Astrocyte of the hippocampus (primary cell): Measurements from ENCODE around the gene DDX54.
"Not testable (repeated sequence)": the region's sequence is repeated elsewhere in the genome, so short reads cannot be mapped to it uniquely, and the experiment has no call there.

Experiments used
- DNase-seq: peaks from one replicate; pipeline ENCODE4 v3.0.0; 2011; ENCODE audit warnings: low read depth, low spot score

Gene DDX54

DNA sequence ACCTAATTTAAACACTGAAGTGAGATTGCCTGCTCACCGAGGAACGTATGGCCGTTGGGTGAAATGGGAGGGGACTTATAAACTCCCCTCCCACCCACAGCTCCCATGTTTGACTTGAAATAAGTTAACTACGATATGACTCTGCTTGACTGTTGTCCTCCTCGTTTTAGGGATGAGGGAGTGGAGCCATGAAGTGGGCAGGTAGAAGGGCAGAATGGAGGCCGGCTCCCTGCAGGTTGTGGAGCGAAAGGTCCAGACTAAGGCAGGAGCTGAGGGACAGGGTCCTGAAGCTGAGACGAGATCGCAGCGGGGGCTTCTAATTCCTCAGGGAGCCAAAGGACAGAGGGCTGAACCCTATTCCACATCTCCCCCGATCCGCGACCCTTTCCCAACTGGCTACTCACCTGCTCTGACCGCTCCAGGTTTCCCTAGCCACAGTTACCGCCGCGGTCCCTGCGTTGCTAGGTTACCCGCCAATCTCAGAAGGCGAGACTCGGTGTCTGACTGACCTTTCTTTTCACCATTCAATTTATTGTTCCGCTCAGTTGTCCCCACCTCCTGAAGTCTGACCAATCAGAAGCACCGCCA lies 35.4 kb upstream of the DDX54 start:
- no peak for DNase-seq

DNA sequence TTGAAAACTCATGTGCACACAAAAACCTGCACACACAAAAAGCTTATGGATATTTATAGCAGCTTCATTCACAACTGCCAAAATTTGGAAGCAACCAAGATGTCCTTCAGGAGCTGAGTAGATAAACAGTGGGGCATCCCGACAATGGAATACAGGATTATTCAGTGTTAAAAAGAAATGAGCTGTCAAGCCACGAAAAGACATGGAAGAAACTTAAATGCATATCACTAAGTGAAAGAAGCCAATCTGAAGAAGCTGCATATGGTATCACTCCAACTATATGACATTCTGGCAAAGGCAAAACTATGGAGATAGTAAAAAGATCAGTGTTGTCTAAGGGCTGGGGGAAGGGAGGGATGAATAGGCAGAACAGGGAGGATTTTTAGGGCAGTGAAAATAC lies 30.7 kb upstream of the DDX54 start:
- no peak for DNase-seq

GRCh38 chr12:113214895-113215400 lies 29.7 kb upstream of the DDX54 start:
- DNase-seq, result peak; percentile 92

DNA sequence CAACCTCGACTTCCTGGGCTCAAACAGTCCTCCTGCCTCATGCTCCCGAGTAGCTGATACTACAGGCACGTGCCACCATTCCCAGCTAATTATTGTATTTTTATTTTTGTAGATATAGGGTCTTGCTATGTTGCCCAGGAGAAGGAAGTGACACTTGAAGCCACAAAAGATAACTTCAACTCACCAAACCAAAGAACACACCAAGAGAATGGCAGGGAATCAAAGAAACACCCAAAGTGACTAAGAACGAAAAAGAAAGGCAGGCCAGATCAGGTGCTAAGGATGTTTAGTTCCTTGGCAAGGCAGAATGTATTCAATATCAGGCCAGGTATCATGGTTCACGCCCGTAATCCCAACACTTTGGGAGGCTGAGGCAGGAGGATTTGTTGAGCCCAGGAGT lies 25.9 kb upstream of the DDX54 start:
- no peak for DNase-seq

GRCh38 chr12:113208041-113208934 lies 23.0 kb upstream of the DDX54 start:
- DNase-seq, result no peak

DNA sequence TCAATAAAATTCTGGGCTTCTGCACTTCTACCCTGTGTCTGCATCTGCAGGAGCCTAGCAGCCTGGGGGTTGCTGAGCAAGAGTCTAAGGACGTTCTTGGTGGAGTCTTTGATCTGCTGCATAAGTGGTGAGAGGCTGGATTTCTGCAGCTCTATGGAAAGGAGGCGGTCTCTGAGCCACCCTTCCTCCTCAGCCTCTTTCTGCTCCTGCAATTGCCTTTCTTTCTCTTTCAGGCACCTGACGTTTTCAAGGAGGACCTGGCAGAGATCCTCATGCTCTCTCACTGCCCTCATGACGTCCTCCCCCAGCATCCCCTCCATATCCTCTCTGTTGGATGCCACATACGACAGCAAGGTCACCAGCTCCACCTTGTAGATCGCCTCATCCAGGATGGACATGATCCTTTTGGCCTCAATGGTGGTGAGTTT lies 22.3 kb upstream of the DDX54 start:
- DNase-seq, result no peak

DNA sequence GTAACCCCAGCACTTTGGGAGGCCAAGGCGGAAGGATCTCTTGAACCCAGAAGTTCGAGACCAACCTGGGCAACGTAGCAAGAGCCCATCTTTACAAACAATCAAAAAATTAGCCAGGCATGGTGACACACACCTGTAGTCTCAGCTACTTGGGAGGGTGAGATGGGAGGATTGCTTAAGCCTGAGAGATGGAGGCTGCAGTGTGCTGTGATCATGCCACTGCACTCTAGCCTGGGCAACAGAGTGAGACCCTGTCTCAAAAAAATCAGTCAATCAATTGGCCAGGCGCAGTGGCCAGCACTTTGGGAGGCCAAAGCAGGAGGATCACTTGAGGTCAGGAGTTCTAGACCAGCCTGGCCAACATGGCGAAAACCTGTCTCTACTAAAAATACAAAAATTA lies 21.5 kb upstream of the DDX54 start:
- DNase-seq, result not testable (repeated sequence)

- no peak for DNase-seq
These were observed 19.5 kb upstream of the DDX54 start for GRCh38 chr12:113204804-113205203.

DNA sequence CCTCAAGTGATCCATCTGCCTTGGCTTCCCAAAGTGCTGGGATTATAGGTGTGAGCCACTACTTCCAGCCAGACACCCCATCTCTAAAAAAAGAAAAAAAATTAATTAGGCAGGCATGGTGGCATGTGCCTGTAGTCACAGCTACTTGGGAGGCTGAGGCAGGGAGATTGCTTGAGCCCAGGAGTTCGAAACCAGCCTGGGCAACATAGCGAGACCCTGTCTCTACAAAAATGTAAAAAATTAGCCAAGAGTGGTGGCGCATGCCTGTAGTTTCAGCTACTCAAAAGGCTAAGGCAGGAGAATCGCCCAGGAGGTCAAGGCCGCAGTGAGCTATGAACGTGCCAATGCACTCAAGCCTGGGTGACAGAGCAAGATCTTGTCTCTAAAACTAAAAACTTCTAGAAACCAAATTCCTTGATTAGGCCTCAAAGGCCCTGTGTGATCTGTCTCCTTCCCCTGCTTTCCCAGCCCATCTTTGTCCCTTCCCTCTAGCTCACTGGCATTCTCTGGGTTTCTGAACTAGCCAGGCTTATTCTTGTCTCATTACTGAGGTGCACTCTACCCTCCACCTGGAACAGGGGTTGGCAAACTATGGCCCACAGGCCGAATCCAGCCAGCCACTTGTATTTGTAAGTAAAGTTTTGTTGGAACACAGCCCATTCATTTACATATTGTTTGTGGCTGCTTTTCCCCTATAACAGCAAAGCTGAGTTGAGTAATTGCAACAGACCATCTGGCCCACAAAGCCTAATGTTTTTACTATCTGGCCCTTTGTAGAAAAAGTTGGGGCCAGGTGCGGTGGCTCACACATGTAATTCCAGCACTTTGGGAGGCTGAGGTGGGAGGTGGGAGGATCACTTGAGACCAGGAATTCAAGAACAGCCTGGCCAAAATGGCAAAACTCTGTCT lies 18.8 kb upstream of the DDX54 start:
- no peak for DNase-seq

DNA sequence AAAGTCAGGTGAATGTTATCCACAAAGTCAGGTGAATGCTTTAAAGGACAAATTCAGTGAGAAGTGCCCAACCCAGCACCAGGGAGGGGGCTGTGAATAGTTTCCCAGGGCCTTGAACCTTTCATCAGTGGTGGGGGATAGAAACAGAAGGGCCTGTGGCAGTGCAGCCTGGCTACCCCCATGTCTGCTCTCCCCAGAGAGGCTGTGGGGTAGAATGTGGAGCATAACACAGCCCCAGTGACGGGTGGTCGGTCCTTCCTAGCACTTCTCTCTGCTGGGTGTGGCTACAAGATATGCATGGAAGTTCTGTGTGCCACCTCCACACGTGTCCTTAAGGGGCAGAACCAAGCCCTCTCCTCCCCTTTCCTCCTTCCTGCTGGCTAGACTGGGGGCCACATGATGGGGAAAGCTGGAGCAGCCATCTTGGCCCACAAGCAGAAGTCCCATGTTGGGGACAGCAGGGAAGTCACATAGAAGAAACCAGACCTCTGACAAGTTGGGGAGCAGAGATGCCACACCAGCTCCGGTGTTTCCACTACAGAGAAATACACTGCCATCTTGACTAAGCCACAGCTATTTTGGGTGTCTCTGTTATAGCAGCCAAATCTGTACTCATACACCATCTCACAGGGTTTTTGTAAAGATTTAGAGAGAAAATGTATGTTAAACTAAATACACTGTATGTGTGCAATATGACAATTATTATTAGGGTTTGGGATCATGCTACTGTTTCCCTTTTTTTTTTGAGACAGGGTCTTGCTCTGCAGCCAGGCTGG lies 17.2 kb upstream of the DDX54 start:
- no peak for DNase-seq

DNA sequence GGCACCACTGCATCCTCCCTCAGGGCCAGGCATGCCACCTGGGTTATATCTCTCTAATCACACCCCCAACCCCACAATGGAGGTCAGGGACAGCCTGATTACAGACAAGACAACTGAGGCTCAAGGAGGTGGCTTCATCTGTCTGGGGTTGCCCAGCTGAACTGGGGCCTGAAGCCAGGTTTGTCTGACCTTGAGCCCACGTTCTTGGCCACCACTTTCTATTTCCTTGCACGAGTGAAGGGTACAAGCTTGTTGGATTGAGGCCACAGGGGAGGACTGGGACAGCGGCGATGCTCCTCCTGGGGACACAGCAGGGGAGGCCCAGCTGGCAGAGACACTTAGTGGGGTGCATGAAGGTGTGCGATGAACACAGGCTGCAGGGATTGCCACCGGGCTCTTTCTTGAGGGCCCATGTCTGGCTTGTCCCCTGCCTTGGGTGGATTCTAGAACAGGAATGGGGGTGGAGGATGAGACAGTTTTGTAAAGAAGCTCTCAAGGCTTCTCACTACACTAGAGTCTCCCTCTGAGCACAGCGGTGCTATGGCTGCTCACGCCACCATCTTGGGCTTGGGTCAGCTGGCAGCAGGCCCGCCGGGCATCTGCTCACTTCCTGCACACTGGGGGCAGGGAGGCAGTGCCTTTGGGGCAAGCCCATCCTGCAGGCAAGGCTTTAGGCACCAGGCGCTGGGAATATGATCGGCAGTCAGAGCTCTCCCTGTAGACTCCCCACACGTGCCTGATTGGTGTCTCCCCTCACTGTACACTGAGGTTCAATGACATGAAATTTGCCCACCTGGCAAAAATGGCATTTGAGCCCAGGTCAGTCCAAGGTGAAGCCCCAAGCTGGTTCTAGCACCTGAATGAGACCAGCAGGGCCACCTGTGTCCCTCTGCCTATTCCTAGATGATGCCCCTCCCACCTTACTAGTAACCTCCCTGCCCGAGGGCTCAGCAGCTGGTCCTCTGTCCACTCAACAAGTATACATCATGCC lies 16.2 kb upstream of the DDX54 start:
- no peak for DNase-seq

GRCh38 chr12:113200021-113200797 lies 14.9 kb upstream of the DDX54 start:
- no peak for DNase-seq

DNA sequence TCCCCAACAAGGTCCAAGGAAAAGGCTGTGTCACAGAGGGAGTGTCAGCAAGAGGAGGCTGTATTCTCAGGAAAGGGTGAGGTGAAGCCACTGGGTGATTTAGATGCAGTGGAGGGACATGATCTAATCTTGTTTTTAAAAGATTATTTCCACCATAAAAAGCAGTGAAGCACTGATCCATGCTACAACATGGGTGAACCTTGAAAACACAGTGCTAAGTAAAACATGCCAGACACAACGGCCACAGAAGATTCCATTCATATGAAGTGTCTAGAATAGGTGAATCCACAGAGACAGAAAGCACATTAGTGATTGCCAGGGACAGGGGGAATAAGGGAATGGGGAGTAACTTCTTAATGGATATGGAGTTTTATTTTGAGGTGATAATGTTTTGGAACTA lies 13.0 kb upstream of the DDX54 start:
- DNase-seq, result no peak

GRCh38 chr12:113197518-113198077 lies 12.3 kb upstream of the DDX54 start:
- DNase-seq, result no peak

DNA sequence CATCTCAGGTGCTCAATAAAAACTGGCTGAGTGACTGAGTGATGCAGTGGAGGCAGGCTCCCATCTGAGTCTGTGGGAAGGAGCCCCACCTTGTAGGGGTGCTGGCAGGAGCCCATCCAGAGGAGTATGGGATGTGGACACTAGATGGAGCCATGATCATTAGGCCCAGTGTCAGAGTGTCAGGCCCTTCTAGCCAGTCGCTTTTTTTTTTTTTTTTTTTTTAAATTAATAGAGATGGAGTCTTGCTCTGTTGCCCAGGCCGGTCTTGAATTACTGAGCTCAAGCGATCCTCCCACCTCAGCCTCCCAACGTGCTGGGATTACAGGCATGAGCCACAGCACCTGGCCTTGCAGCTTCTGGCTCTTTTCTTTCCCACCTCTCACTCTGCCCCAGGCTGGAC lies 11.7 kb upstream of the DDX54 start:
- DNase-seq, result peak; percentile 85

DNA sequence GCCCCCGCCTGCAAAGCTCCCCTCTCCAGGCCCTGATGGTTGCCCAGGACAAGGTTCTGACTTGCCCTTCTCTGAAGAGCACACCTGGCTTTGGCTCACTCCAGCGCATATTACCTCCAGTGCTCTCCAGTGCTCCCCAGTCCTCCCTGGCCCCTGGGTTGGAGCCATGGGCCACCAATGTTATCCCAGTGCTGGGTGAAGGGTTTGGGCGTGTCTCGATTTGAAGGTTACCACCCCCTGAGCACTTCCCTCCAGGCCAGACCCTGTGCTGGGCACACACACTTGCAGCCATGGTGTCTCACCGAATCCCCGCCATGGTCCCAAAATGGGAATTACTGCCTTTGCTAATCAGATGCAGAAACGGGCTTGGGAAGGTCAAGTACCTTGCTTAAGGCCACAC lies 11.3 kb upstream of the DDX54 start:
- DNase-seq, result no peak

DNA sequence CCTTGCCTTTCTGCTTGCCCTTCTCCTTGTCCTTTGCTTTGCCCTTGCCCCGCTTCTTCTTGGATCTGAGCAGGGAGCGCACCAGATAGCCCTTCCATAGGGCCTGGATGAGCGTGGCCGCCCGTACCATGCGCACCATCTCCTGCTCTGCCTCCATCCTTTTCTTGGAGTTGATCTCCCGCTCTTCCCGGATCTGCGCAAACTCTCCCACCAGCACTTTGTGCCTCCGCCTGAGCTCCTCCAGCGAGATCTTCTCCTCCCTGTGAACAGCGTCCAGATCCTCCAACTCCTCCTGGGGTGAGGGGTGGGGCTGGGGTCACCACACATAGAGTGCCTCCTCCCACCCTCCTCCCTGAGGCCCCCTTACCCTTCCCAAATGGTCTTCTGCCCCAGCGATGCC lies 10.3 kb upstream of the DDX54 start:
- DNase-seq, result no peak

DNA sequence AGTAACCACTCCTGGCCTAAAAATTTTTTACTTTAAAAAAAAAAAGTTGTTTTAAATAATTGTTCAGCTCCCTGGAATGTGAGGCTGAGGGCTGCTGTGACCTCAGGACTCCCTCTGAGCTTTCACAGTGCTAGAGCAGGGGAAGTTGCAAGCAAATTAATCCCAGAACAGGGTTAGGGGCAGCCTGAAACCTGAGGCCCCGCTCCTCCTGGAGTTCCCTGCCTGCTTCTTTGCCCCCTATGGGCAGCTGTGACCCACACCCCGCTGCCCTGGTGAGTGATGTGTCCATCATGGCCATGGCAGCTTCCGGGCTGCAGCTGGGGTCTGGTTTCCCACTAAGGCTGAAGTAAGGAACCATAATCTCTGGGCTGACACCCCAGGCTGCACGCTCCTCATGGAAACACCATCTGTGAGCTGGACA lies 9.7 kb upstream of the DDX54 start:
- DNase-seq, result peak; percentile 76

DNA sequence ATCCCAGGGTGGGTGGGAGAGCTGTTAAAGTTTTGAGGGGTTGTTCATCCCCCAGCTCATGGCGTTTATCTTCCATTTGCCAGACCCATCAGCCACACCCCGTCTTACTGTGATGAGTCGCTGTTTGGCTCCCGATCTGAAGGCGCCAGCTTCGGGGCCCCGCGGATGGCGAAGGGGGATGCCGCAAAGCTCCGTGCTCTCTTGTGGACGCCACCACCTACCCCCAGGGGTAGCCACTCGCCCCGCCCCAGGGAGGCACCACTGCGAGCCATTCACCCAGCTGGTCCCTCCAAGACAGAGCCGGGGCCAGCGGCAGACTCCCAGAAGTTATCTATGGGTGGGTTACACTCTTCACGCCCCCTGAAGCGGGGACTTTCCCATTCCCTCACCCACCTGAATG lies 5.9 kb upstream of the DDX54 start:
- no peak for DNase-seq
